HepG2 (cell line): ENCODE results near the gene SLC12A3. TPM values are rescaled to one million over a fixed set of nuclear protein-coding genes. Genes with fewer than 3 reads are reported as not detected.
A peak's percentile ranks its signal among the peaks of the same experiment; 100 is the strongest.

ENCODE experiments used
- ATF7 ChIP-seq, 2 experiments: fragments of 450-650 bp in 1 of 2; sonication (generic) in 1 of 2; formaldehyde crosslinking in 1 of 2; IDR thresholded peaks; 2 replicates each; pipeline versions ENCODE4 v1.4.0 to v1.6.1; 2016 to 2020; ENCODE audit warnings: antibody characterized with exemption in 1 of 2, mild to moderate bottlenecking in 1 of 2, missing genetic modification reagents in 1 of 2
- CBFB ChIP-seq: sonication (generic); formaldehyde crosslinking; IDR thresholded peaks from 2 replicates; pipeline ENCODE4 v1.4.0; 2020; ENCODE audit warnings: missing genetic modification reagents
- FOXJ3 ChIP-seq: sonication (generic); formaldehyde crosslinking; IDR thresholded peaks from 2 replicates; pipeline ENCODE4 v1.4.0; 2020; ENCODE audit warnings: missing genetic modification reagents, mild to moderate bottlenecking, borderline replicate concordance
- KLF6 ChIP-seq: IDR thresholded peaks from 2 replicates; pipeline ENCODE4 v1.8.0; 2016; ENCODE audit warnings: missing biosample characterization, missing genetic modification reagents
- MAFF ChIP-seq: IDR thresholded peaks from 2 replicates; pipeline ENCODE4 v1.6.1; 2011; ENCODE audit warnings: low read depth, low read length, improper control_type of control experiment
- MED1 ChIP-seq: sonication (generic); formaldehyde crosslinking; IDR thresholded peaks from 2 replicates; pipeline ENCODE4 v1.4.0; 2020; ENCODE audit warnings: missing genetic modification reagents
- NFE2 ChIP-seq: sonication (generic); formaldehyde crosslinking; IDR thresholded peaks from 2 replicates; pipeline ENCODE4 v1.4.0; 2020; ENCODE audit warnings: missing genetic modification reagents
- PAX8 ChIP-seq: sonication (generic); formaldehyde crosslinking; IDR thresholded peaks from 2 replicates; pipeline ENCODE4 v1.8.0; 2022; ENCODE audit warnings: mild to moderate bottlenecking, missing genetic modification reagents, borderline replicate concordance
- RBM22 ChIP-seq: fragments of 200-400 bp; formaldehyde crosslinking; optimal IDR thresholded peaks from 2 replicates; pipeline ENCODE3; 2017; ENCODE audit warnings: mild to moderate bottlenecking, low read length, moderate library complexity
- RFX3 ChIP-seq: IDR thresholded peaks from 2 replicates; pipeline ENCODE4 v1.6.1; 2016; ENCODE audit warnings: missing biosample characterization, missing genetic modification reagents
- polyA plus RNA-seq, 8 experiments: library from polyadenylated mRNA; depleted of rRNA in 3 of 8; stranded (reverse) in 7 of 8; unstranded in 1 of 8; fragments of >200 nt; fragmentation: Illumina TruSeq in 4 of 8; extraction: Trizol in 4 of 8; gene quantifications; 2 replicates each; pipeline versions ENCODE4 v1.2.1 to v1.2.3, GENCODE V29; 2011 to 2016; ENCODE audit warnings: low read depth in 4 of 8, missing spikeins in 1 of 8, mixed read lengths in 1 of 8; ENCODE audit not compliant: insufficient read depth in 1 of 8
- total RNA-seq, 5 experiments: library from RNA; depleted of rRNA; stranded (reverse); fragments of >200 nt; fragmentation: Illumina TruSeq; extraction: Trizol; gene quantifications; 2 replicates each; pipeline ENCODE4 v1.2.3, GENCODE V29; 2016; ENCODE audit warnings: low read depth in 1 of 5
- TF ChIP-seq, protein P1 (sequence below): sonication (generic); formaldehyde crosslinking; IDR thresholded peaks from 2 replicates; pipeline ENCODE4 v1.4.0; 2020; ENCODE audit warnings: missing genetic modification reagents
- TF ChIP-seq, protein P2 (sequence below): sonication (generic); formaldehyde crosslinking; IDR thresholded peaks from 2 replicates; pipeline ENCODE4 v1.4.0; 2020; ENCODE audit warnings: mild to moderate bottlenecking, missing genetic modification reagents
- TF ChIP-seq, protein P3 (sequence below): sonication (generic); formaldehyde crosslinking; IDR thresholded peaks from 2 replicates; pipeline ENCODE4 v1.8.1; 2023; ENCODE audit warnings: missing genetic modification reagents, inconsistent platforms, borderline replicate concordance
- TF ChIP-seq, protein P4 (sequence below): sonication (generic); formaldehyde crosslinking; conservative IDR thresholded peaks from 2 replicates; pipeline ENCODE4 v1.4.0; 2020; ENCODE audit warnings: missing genetic modification reagents
- TF ChIP-seq, protein P5 (sequence below): sonication (generic); formaldehyde crosslinking; IDR thresholded peaks from 2 replicates; pipeline ENCODE4 v1.5.1; 2020; ENCODE audit warnings: missing genetic modification reagents, mild to moderate bottlenecking, borderline replicate concordance

Gene SLC12A3
- total and polyA plus RNA-seq, 2 of the 13 experiments (the other 11 are each of a cell fraction or from before 2014, with no cell fraction given) = 6.2 TPM; not detected in 1

DNA sequence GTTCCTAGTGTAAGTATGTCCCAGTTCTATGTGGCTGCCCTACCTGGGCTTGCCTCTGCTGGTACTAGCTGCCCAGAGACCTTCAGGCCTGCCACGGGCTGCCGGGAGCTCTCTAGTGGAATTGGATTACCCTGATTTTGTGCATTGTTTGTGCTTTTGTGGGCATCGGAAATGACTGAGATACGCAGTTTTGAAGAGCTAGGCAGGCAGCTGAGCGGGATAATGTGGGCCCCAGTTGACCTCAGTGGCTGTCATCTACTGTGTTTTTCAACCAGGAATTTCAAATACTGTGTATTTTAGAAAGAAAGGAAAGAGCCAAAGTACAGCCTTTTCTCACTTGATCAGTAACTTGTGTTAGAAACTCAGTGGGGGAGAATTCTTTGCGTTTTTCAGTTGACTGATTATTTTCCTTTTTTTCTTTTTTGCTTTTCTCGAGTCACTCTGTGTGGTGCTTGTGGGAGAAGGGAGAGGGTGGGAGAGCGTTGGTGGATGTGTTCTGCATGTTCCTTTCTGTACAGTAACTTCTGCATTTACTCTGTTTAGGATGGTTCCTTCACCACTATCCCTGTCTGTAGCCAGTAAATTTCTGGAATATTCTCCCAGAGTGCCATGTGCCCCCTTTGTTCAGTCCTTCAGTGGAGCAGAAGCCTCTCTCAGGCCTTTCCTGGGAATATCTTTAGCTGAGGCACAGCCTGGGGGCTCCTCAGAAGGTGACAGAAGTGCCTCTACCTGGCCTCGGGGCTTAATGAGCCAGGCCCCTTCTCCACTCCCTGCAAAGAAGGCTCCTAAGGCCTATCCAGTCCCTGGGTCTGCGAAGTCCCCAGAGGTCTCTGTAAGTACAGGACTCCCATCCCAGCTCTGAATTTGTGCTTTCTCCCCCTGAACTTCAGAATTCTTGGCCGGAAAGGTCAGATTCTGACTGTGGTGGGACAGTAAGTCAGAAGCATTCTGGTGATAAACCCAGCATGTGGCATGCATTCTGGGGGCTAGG lies 15.0 kb upstream of the SLC12A3 start (continued):
- TF ChIP-seq, protein P1, sequence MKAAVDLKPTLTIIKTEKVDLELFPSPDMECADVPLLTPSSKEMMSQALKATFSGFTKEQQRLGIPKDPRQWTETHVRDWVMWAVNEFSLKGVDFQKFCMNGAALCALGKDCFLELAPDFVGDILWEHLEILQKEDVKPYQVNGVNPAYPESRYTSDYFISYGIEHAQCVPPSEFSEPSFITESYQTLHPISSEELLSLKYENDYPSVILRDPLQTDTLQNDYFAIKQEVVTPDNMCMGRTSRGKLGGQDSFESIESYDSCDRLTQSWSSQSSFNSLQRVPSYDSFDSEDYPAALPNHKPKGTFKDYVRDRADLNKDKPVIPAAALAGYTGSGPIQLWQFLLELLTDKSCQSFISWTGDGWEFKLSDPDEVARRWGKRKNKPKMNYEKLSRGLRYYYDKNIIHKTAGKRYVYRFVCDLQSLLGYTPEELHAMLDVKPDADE = no peak; the same call in 1 of the 2 replicates
- TF ChIP-seq MAFF (no peak; the same call in 1 of the 2 replicates), MED1 (CRISPR knock-in tag) (peak; percentile 89), FOXJ3 (CRISPR knock-in tag) (no peak; the same call in 1 of the 2 replicates), RBM22 (no peak), PAX8 (CRISPR knock-in tag) (no peak), NFE2 (CRISPR knock-in tag) (no peak), KLF6 (CRISPR knock-in tag) (no peak), CBFB (no peak; the same call in 1 of the 2 replicates), RFX3 (CRISPR knock-in tag) (no peak), ATF7 (IDR thresholded peaks at IDR 0.05) (no peak), ATF7 (CRISPR knock-in tag; IDR thresholded peaks at IDR 0.05) (no peak)
- TF ChIP-seq, protein P2, sequence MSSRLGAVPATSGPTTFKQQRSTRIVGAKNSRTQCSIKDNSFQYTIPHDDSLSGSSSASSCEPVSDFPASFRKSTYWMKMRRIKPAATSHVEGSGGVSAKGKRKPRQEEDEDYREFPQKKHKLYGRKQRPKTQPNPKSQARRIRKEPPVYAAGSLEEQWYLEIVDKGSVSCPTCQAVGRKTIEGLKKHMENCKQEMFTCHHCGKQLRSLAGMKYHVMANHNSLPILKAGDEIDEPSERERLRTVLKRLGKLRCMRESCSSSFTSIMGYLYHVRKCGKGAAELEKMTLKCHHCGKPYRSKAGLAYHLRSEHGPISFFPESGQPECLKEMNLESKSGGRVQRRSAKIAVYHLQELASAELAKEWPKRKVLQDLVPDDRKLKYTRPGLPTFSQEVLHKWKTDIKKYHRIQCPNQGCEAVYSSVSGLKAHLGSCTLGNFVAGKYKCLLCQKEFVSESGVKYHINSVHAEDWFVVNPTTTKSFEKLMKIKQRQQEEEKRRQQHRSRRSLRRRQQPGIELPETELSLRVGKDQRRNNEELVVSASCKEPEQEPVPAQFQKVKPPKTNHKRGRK (CRISPR knock-in tag) = no peak
- TF ChIP-seq, protein P3, sequence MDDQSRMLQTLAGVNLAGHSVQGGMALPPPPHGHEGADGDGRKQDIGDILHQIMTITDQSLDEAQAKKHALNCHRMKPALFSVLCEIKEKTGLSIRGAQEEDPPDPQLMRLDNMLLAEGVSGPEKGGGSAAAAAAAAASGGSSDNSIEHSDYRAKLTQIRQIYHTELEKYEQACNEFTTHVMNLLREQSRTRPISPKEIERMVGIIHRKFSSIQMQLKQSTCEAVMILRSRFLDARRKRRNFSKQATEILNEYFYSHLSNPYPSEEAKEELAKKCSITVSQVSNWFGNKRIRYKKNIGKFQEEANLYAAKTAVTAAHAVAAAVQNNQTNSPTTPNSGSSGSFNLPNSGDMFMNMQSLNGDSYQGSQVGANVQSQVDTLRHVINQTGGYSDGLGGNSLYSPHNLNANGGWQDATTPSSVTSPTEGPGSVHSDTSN (CRISPR knock-in tag) = no peak
- TF ChIP-seq, protein P4, sequence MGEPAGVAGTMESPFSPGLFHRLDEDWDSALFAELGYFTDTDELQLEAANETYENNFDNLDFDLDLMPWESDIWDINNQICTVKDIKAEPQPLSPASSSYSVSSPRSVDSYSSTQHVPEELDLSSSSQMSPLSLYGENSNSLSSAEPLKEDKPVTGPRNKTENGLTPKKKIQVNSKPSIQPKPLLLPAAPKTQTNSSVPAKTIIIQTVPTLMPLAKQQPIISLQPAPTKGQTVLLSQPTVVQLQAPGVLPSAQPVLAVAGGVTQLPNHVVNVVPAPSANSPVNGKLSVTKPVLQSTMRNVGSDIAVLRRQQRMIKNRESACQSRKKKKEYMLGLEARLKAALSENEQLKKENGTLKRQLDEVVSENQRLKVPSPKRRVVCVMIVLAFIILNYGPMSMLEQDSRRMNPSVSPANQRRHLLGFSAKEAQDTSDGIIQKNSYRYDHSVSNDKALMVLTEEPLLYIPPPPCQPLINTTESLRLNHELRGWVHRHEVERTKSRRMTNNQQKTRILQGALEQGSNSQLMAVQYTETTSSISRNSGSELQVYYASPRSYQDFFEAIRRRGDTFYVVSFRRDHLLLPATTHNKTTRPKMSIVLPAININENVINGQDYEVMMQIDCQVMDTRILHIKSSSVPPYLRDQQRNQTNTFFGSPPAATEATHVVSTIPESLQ = no peak
- TF ChIP-seq, protein P5, sequence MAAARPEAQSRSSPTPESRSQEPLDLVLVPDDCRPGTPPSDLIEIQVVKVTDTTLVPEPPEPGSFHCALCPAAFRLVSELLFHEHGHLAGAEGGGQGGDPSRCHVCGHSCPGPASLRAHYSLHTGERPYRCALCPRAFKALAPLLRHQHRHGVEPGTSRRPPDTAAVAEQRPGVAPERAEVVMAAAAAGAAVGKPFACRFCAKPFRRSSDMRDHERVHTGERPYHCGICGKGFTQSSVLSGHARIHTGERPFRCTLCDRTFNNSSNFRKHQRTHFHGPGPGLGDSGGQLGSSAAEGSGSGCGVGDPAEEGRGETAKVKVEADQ = no peak
